ENCODE results near the gene F13A1.

The F13A1 gene

GRCh38 chr6:6176586-6177228, 143.8 kb downstream of the F13A1 start:
- TF ChIP-seq CTCF (IDR thresholded peaks at IDR 0.05; ENCODE audit: insufficient read depth, low read depth, low read length, missing control alignments) = no peak
- DNase-seq (ENCODE audit: low read depth) = no peak
- H3K4me3 ChIP-seq (ENCODE audit: low read depth, low read length) = no peak overlapping the region

GRCh38 chr6:6176127-6176526, 144.3 kb downstream of the F13A1 start:
- no peak for DNase-seq (ENCODE audit: low read depth)
- no peak for TF ChIP-seq CTCF (IDR thresholded peaks at IDR 0.05; ENCODE audit: insufficient read depth, low read depth, low read length, missing control alignments)

GRCh38 chr6:6169141-6169540, 151.3 kb downstream of the F13A1 start:
- TF ChIP-seq CTCF (IDR thresholded peaks at IDR 0.05; ENCODE audit: insufficient read depth, low read depth, low read length, missing control alignments) = no peak
- DNase-seq (ENCODE audit: low read depth) = no peak

More at GRCh38 chr6:6176127-6176526, 144.3 kb downstream of the F13A1 start:
- H3K4me3 ChIP-seq (ENCODE audit: low read depth, low read length) = no peak overlapping the region

GRCh38 chr6:6166064-6166463, 154.4 kb downstream of the F13A1 start:
- H3K4me3 ChIP-seq (ENCODE audit: low read depth, low read length) = no peak overlapping the region
- no peak for TF ChIP-seq CTCF (IDR thresholded peaks at IDR 0.05; ENCODE audit: insufficient read depth, low read depth, low read length, missing control alignments)
- DNase-seq (ENCODE audit: low read depth) = peak; percentile 38

More at GRCh38 chr6:6169141-6169540, 151.3 kb downstream of the F13A1 start:
- no peak overlapping the region for H3K4me3 ChIP-seq (ENCODE audit: low read depth, low read length)

GRCh38 chr6:6164367-6164766, 156.1 kb downstream of the F13A1 start:
- H3K4me3 ChIP-seq (ENCODE audit: low read depth, low read length) = no peak overlapping the region
- no peak for TF ChIP-seq CTCF (IDR thresholded peaks at IDR 0.05; ENCODE audit: insufficient read depth, low read depth, low read length, missing control alignments)
- DNase-seq (ENCODE audit: low read depth) = no peak

- H3K4me3 ChIP-seq (ENCODE audit: low read depth, low read length) = no peak overlapping the region
- no peak for DNase-seq (ENCODE audit: low read depth)
- no peak for TF ChIP-seq CTCF (IDR thresholded peaks at IDR 0.05; ENCODE audit: insufficient read depth, low read depth, low read length, missing control alignments)
These were observed 166.1 kb downstream of the F13A1 start for GRCh38 chr6:6154335-6154734.

GRCh38 chr6:6152060-6152459, 168.4 kb downstream of the F13A1 start:
- TF ChIP-seq CTCF (IDR thresholded peaks at IDR 0.05; ENCODE audit: insufficient read depth, low read depth, low read length, missing control alignments) = no peak
- no peak for DNase-seq (ENCODE audit: low read depth)
- H3K4me3 ChIP-seq (ENCODE audit: low read depth, low read length) = no peak overlapping the region

All from GM12865 (cell line).